B cell (primary cell): Measurements from ENCODE around the gene ATP10B.

Experiments used
- CTCF ChIP-seq: fragments of 200-600 bp; IDR thresholded peaks from one replicate; pipeline ENCODE4 v1.8.0; 2022; ENCODE audit warnings: antibody characterized with exemption, mild to moderate bottlenecking
- EZH2 ChIP-seq: IDR thresholded peaks from 2 replicates; pipeline ENCODE4 v1.6.1; 2012; ENCODE audit warnings: borderline replicate concordance, low read depth, mild to moderate bottlenecking, moderate library complexity, low read length; ENCODE audit not compliant: insufficient read depth, poor library complexity, severe bottlenecking

DNA sequence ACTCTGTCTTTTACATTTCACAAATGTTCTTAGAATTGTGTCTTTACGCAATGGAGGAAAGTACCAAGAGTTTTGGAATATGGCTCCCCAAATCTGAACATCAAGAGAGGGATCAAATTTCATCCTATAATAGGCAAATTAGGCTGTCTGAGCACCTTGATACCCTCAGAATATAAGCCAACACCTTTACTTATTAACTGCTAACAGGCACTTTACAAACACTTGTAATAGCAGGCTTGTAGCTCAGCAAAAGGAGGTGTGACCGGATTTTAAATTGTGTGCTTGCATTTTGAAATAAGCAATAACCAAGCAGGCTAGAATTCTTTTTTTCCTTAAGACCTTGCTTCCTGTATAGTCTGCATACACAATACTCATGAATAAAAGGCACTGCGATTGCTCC, 92.0 kb downstream of the ATP10B start:
- no peak for TF ChIP-seq CTCF
- no peak for TF ChIP-seq EZH2
